ENCODE results near the gene FBXW4.

The FBXW4 gene

GRCh38 chr10:101696632-101697031 is 1.7 kb upstream of the FBXW4 start:
- DNase-seq (ENCODE audit: low read depth), result no peak

- DNase-seq (ENCODE audit: low read depth), result no peak
These were observed 477 bp upstream of the FBXW4 start for GRCh38 chr10:101695404-101695890.

DNA sequence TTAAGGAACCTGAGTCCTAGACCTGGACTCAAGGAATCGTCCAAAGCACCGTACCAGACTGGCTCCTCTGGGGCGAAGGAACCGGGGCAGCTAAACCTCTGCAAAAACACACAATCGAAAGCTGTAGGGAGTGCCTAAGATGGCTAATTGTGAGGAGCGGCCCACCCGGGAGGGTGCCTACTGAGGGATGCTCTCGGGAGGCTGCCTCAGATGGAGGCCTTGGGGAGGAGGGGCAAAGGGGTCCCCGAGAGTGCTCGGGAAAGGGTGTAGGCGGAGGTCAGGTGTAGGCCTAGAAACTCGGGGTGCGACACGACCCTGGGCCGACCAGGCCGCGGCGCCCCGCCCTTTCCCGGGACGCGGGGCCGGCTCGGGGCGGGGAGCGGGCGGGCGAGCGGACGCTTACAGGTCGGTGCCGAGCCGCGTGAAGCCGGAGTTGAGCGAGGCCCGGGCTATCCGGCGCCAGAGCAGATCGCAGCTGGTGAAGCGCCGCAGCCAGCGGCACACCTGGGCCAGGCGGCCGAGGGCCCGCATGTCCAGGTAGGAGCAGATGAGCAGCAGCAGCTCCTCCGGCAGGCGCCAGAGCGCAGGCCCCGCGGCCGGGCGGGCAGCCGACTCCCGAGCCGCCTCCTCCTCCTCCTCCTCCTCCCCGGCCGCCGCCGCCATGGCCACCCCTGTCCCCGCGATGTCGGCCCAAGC is 844 bp downstream of the FBXW4 start:
- DNase-seq (ENCODE audit: low read depth), result peak; percentile 51

DNA sequence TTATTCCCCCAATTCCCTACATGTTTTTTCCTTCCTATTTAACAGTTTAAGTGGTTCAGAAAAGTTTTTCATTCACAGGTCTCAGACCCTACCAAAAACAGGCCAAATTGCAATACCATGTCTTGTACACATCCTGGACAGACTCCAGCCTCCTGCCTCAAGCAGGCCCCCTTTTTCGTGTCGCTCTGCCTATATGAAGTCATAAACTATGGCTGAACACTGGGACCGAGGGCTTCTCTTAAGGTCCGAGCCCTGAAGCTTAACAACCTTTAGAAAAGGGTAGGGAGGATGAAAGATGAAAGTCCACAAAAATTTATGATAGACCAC is 1.4 kb downstream of the FBXW4 start:
- no peak for DNase-seq (ENCODE audit: low read depth)

DNA sequence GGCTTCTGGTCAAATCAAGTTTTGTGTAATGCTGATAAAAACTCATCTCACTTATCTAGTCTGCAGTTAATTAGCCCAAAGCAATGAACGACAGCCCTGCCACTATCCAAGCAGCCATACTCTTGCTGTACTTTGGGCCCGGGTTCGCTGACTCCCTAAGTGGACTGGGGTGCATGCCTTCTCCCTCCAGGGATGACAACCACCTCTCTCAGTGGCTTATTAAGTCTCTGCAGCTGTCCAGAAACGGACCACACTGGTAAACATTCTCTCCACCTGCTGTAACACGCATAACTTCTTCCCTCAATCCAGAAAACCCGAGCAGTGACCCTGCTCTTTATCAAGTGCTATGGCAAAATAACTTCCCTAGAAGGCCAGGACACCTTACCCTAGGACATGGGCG is 3.9 kb downstream of the FBXW4 start:
- no peak for DNase-seq (ENCODE audit: low read depth)

DNA sequence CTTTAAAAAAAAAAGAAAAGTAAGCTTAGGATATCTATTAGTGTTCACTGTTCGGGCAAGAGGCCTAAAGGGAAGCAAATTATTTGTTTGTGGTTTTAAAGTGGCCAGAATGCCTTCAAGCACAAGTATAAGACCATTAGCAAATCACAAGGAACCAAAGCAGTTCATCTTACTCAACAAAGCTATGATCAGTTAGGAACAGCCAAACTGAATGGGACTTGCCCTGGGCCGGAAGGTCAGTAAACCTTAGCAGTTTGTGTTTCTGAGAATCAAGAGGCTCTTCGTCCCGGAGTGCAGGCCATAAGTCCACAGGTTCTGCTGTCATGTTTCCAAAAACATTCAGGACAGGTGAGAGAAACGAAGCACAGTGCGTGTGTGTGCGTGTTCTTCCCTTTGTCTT is 4.5 kb downstream of the FBXW4 start:
- DNase-seq (ENCODE audit: low read depth), result no peak

DNA sequence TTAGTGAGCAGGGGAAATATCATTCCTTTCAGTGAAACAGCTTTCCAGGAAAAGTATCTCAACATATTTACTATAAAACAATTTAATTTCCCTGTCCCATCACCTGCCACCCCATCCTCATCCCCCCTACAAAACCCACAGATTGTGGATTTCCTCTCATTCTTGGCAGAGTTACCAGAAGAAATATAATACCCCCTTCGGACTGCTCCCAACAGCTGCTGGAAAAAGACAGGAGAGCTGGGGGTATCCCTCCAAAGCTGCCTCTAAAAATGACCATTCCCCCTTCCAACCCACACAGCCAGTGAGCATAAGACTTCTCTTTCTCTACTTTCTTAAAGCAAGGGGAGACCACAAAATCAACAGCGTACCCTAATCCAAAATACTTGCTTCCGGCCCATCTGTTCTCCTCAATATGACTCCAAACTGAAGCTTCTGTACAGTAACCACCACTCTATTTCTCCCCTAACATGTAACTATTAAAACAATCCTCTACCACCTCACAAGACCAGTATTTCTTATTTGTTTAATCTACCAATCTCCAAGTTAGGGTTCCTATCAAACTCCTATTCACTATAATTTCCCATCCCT is 7.8 kb downstream of the FBXW4 start:
- no peak for DNase-seq (ENCODE audit: low read depth)

GRCh38 chr10:101686133-101686925 is 8.6 kb downstream of the FBXW4 start:
- DNase-seq (ENCODE audit: low read depth), result no peak

GRCh38 chr10:101684782-101685181 is 10.2 kb downstream of the FBXW4 start:
- no peak for DNase-seq (ENCODE audit: low read depth)

- DNase-seq (ENCODE audit: low read depth), result no peak
These were observed 11.7 kb downstream of the FBXW4 start for GRCh38 chr10:101683276-101683675.

GRCh38 chr10:101682172-101682825 is 12.7 kb downstream of the FBXW4 start:
- DNase-seq (ENCODE audit: low read depth), result no peak

- no peak for DNase-seq (ENCODE audit: low read depth)
These were observed 18.4 kb downstream of the FBXW4 start for GRCh38 chr10:101676565-101676964.

GRCh38 chr10:101675115-101675514 is 19.9 kb downstream of the FBXW4 start:
- DNase-seq (ENCODE audit: low read depth), result no peak

DNA sequence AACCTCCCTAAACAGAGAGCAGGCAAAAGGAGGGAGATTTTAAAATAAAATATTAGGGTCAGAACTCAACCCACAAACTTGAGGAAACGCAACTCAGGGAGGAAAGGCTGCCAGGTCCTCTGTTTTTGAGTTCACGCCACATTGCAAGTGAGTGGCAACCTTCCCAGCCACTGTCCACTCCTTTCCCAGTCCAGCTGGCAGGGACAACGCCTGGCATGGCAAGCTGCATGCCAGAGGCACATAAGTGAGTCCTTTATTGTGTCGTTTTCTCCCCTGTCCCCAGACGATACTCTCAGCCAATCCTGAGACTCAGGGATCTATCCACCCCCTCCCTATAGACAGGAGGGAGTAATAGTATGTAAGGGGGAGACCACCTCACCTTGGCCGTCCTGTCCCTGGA is 22.4 kb downstream of the FBXW4 start:
- no peak for DNase-seq (ENCODE audit: low read depth)

DNA sequence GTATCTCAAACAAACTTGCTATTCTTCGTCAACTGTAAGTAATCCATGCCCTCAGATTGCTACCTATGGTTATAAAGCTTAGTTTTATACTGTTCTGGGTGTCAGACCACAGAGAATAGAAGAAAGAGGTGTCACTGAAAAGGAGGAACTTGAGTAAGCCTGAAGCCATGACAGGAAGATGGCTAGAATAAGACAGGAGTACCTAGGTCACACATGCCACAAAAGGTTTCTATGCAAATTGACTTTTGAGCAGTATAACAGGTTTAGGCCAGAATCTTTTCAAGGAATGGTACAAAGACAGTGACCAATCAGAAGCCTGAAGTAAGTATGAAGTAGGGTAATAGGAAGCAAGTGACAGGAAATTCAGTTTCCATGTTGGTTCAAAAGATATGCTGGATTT is 23.5 kb downstream of the FBXW4 start:
- no peak for DNase-seq (ENCODE audit: low read depth)

- no peak for DNase-seq (ENCODE audit: low read depth)
These were observed 24.3 kb downstream of the FBXW4 start for GRCh38 chr10:101670635-101671034.

DNA sequence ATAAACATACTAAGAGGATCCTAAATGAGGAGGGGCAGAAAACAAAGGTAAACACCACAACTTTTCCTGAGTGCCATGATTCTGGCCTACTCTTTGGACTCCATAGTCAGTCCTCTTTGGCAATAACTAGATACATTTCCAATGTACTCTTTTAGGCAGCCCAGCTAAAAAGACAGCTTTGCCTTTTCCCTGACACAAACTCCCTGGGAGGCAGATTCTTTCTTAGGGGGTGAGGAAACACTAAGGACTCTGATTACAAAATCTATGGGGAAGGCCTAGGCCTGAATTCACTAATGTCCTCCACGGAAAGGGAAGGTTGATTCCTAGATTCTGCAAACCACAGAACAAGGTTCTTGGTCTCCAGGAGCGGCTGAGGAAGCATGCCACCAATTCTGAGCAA is 25.8 kb downstream of the FBXW4 start:
- no peak for DNase-seq (ENCODE audit: low read depth)

GRCh38 chr10:101668566-101668965 is 26.4 kb downstream of the FBXW4 start:
- no peak for DNase-seq (ENCODE audit: low read depth)

DNA sequence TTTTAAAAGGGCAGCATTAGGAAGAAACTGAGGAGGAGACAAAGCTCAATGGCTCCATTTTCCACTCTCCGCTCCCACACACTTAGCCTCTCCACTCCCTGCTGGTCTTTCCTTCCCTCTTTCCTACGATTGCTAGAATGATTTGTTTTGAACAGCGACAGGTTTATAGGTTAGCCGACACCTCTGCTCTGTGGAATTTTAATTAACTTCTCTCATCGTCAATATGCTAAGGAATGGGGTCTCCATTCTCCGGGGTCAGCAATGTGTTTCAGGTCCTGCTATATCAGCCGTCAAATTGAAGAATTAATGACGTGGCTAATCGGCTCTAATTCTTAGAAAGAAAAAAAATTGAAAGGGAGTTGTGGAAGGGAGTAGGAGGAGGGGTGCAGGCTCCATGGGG is 28.9 kb downstream of the FBXW4 start:
- no peak for DNase-seq (ENCODE audit: low read depth)

- DNase-seq (ENCODE audit: low read depth), result no peak
These were observed 31.9 kb downstream of the FBXW4 start for GRCh38 chr10:101663097-101663496.

DNA sequence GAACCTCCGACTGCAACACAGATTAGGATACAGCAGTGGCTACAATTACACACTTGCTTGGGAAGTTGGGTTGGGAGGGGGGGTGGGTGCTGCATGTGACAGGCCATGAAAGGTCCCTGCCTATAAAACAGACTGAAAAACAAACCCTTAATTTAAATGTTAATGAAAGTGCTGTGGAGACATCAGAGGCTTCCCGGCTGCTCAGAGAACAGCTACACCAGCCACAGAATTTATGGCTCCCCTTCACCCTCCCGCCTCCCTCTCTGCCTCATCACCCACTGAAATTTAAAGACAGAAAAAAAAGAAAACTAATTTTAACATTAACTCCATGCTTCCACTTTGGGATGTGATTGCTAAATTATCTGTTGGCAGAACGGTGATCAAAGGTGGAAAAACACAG is 34.7 kb downstream of the FBXW4 start:
- DNase-seq (ENCODE audit: low read depth), result no peak

- DNase-seq (ENCODE audit: low read depth), result no peak
These were observed 36.0 kb downstream of the FBXW4 start for GRCh38 chr10:101658975-101659374.

- no peak for DNase-seq (ENCODE audit: low read depth)
These were observed 38.1 kb downstream of the FBXW4 start for GRCh38 chr10:101656890-101657289.
